ENCODE measurements around the gene ARMC8.

ARMC8 gene

DNA sequence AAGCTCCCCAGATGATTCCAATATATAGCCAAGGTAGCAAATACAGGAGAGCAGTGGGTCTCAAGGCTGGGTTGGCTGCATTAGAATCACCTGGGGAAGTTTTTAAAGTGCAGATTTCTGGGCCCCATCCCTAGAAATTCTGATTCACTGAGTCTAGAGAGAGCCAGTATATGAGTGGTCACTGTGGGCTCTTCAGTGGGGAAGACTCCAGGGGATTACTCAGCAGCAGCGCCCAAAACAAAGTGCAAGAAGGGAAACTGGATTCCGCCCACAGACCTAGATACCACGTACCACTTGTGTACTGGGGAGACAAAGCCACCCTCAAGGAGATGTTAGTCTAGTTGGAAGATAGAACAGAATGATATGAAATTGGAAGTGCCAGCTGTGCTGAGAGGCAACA, 102.6 kb downstream of the ARMC8 start:
- DNase-seq (ENCODE audit: low read depth), result no peak
- no peak for TF ChIP-seq CTCF (IDR thresholded peaks at IDR 0.05; ENCODE audit: low read length, missing control alignments)
- H3K4me3 ChIP-seq (replicated peaks; ENCODE audit: low read depth, low read length), result no peak overlapping the region

- no peak for TF ChIP-seq CTCF (IDR thresholded peaks at IDR 0.05; ENCODE audit: low read length, missing control alignments)
- no peak for DNase-seq (ENCODE audit: low read depth)
- H3K4me3 ChIP-seq (replicated peaks; ENCODE audit: low read depth, low read length), result no peak overlapping the region
Measured at GRCh38 chr3:138296639-138297038, 109.5 kb downstream of the ARMC8 start.

GRCh38 chr3:138297059-138297607, 110.0 kb downstream of the ARMC8 start:
- no peak overlapping the region for H3K4me3 ChIP-seq (replicated peaks; ENCODE audit: low read depth, low read length)
- no peak for TF ChIP-seq CTCF (IDR thresholded peaks at IDR 0.05; ENCODE audit: low read length, missing control alignments)
- no peak for DNase-seq (ENCODE audit: low read depth)

GRCh38 chr3:138297876-138298275, 110.8 kb downstream of the ARMC8 start:
- no peak for DNase-seq (ENCODE audit: low read depth)
- no peak overlapping the region for H3K4me3 ChIP-seq (replicated peaks; ENCODE audit: low read depth, low read length)
- TF ChIP-seq CTCF (IDR thresholded peaks at IDR 0.05; ENCODE audit: low read length, missing control alignments), result no peak

- no peak overlapping the region for H3K4me3 ChIP-seq (replicated peaks; ENCODE audit: low read depth, low read length)
- DNase-seq (ENCODE audit: low read depth), result no peak
- TF ChIP-seq CTCF (IDR thresholded peaks at IDR 0.05; ENCODE audit: low read length, missing control alignments), result no peak
Measured at GRCh38 chr3:138300647-138301046, 113.5 kb downstream of the ARMC8 start.

GRCh38 chr3:138303474-138303873, 116.4 kb downstream of the ARMC8 start:
- DNase-seq (ENCODE audit: low read depth), result no peak
- H3K4me3 ChIP-seq (replicated peaks; ENCODE audit: low read depth, low read length), result no peak overlapping the region
- TF ChIP-seq CTCF (IDR thresholded peaks at IDR 0.05; ENCODE audit: low read length, missing control alignments), result no peak

DNA sequence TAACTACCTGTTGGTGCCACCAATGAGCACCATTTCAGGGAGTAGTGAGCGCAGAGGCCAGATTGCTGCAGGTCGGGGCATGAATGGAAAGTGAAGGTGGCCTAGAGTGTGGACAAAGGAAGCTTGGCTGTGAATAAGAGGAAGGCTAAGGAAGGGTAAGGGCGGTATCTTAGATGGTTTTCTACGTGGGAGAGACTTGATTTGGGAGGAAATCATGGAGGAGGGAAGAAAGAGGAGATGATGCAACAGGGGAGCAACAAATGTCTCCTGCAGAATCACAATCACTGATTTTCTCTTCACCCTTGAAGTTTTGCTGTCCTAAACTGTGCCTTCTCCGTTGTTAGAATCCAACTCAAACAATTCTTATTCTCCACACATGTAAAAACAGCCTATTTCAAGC, 120.8 kb downstream of the ARMC8 start:
- no peak overlapping the region for H3K4me3 ChIP-seq (replicated peaks; ENCODE audit: low read depth, low read length)
- DNase-seq (ENCODE audit: low read depth), result no peak
- no peak for TF ChIP-seq CTCF (IDR thresholded peaks at IDR 0.05; ENCODE audit: low read length, missing control alignments)
